ENCODE measurements around the gene TUBGCP6.
"Not testable (repeated sequence)": the region's sequence is repeated elsewhere in the genome, so short reads cannot be mapped to it uniquely, and the experiment has no call there.

The TUBGCP6 gene

GRCh38 chr22:50169774-50170341 lies 75.0 kb downstream of the TUBGCP6 start:
- no peak for DNase-seq (ENCODE audit: low read depth in 2 of 2)

GRCh38 chr22:50169181-50169759 lies 75.6 kb downstream of the TUBGCP6 start:
- no peak for DNase-seq (ENCODE audit: low read depth in 2 of 2)

GRCh38 chr22:50168490-50169180 lies 76.2 kb downstream of the TUBGCP6 start:
- not testable (repeated sequence) for DNase-seq (ENCODE audit: low read depth in 2 of 2)

GRCh38 chr22:50167689-50168489 lies 76.9 kb downstream of the TUBGCP6 start:
- no peak for DNase-seq (ENCODE audit: low read depth in 2 of 2)
